ENCODE data around the gene RORB. TPM values are rescaled to one million over a fixed set of nuclear protein-coding genes. Genes with fewer than 3 reads are reported as not detected.
A peak's percentile ranks its signal among the peaks of the same experiment; 100 is the strongest.

The RORB gene
- total RNA-seq, 1 experiment from 2014 or later = 8.7 TPM

GRCh38 chr9:74494490-74494889, 2.6 kb upstream of the RORB start (continued):
- TF ChIP-seq ZNF512 (CRISPR knock-in tag; IDR thresholded peaks at IDR 0.05; ENCODE audit: borderline replicate concordance) (no peak), ZNF317 (CRISPR knock-in tag; IDR thresholded peaks at IDR 0.05; ENCODE audit: borderline replicate concordance, low read depth) (no peak), NFYB (CRISPR knock-in tag; conservative IDR thresholded peaks at IDR 0.05; ENCODE audit: low read depth) (no peak), ATF1 (CRISPR knock-in tag; IDR thresholded peaks at IDR 0.05) (no peak)

GRCh38 chr9:74496406-74496805, 729 bp upstream of the RORB start:
- no peaks in the 10 kb centered on the region for H3K36me3 Mint-ChIP-seq
- TF ChIP-seq ZNF425 (CRISPR knock-in tag; conservative IDR thresholded peaks at IDR 0.05) (no peak), NR2C2 (CRISPR knock-in tag; IDR thresholded peaks at IDR 0.05) (no peak), ATF3 (CRISPR knock-in tag; conservative IDR thresholded peaks at IDR 0.05) (no peak), GTF2I (CRISPR knock-in tag; conservative IDR thresholded peaks at IDR 0.05) (no peak), ZNF317 (CRISPR knock-in tag; IDR thresholded peaks at IDR 0.05; ENCODE audit: borderline replicate concordance, low read depth) (no peak), KAT7 (CRISPR knock-in tag; IDR thresholded peaks at IDR 0.05; ENCODE audit: borderline replicate concordance) (no peak)
- ATAC-seq (no peak), DNase-seq (ENCODE audit: low spot score) (no peak)
- CTCF ChIA-PET = interaction anchor here (0.6 to 0.9 kb wide), 2 partner anchors 212 to 302 kb away, joined by 3 to 4 read pairs; no protein-coding TSS in a partner anchor
- no peak overlapping the region for H3K27ac Mint-ChIP-seq
- H3K27me3 Mint-ChIP-seq (ENCODE audit: low read depth) = peaks cover 38% of the 10 kb centered on the region
- peaks cover 52% of the 10 kb centered on the region for H3K4me1 Mint-ChIP-seq
- POLR2A ChIA-PET = no interaction called here
- peak overlapping the region; percentile 82 for H3K4me3 Mint-ChIP-seq
- no peaks in the 10 kb centered on the region for H3K9me3 Mint-ChIP-seq

- Mint-ChIP-seq H3K36me3 (no peaks in the 10 kb centered on the region), H3K9me3 (no peaks in the 10 kb centered on the region), H3K27me3 (ENCODE audit: low read depth) (peaks cover 42% of the 10 kb centered on the region), H3K4me1 (peaks cover 41% of the 10 kb centered on the region), H3K4me3 (peak overlapping the region; percentile 82), H3K27ac (peak overlapping the region; percentile 37; the same call in 1 of the 2 replicates)
- ChIA-PET POLR2A (interaction anchor here (0.6 kb wide), 1 partner anchor 26 kb away, joined by 3 read pairs; no protein-coding TSS in a partner anchor), CTCF (no interaction called here)
- DNase-seq (ENCODE audit: low spot score) (peak; percentile 63), ATAC-seq (no peak)
- peak; percentile 34; the same call in 1 of the 2 replicates for TF ChIP-seq CREM (CRISPR knock-in tag; IDR thresholded peaks at IDR 0.05)
- no peak for TF ChIP-seq E2F5 (CRISPR knock-in tag; IDR thresholded peaks at IDR 0.05)
- TF ChIP-seq NR3C1 (CRISPR knock-in tag; conservative IDR thresholded peaks at IDR 0.05; ENCODE audit: low read depth) = no peak
- peak; percentile 81; the same call in 1 of the 2 replicates for TF ChIP-seq HMGXB4 (CRISPR knock-in tag; IDR thresholded peaks at IDR 0.05)
- TF ChIP-seq E2F1 (CRISPR knock-in tag; IDR thresholded peaks at IDR 0.05) = 0 out of 2 replicates have a peak, but pooled peaks have one; percentile 57
- TF ChIP-seq PREB (CRISPR knock-in tag; IDR thresholded peaks at IDR 0.05; ENCODE audit: borderline replicate concordance) = 0 out of 2 replicates have a peak, but pooled peaks have one; percentile 65
- 0 out of 2 replicates have a peak, but pooled peaks have one; percentile 6 for TF ChIP-seq ZNF219 (CRISPR knock-in tag; IDR thresholded peaks at IDR 0.05; ENCODE audit: borderline replicate concordance)
- TF ChIP-seq SMAD3 (CRISPR knock-in tag; IDR thresholded peaks at IDR 0.05; ENCODE audit: borderline replicate concordance) = no peak
- TF ChIP-seq CREB1 (CRISPR knock-in tag; IDR thresholded peaks at IDR 0.05) = no peak
- TF ChIP-seq USF2 (CRISPR knock-in tag; IDR thresholded peaks at IDR 0.05) = no peak
- 0 out of 2 replicates have a peak, but pooled peaks have one; percentile 12 for TF ChIP-seq SP1 (CRISPR knock-in tag; conservative IDR thresholded peaks at IDR 0.05)
Observed at GRCh38 chr9:74497748-74498620, 849 bp downstream of the RORB start.
